Activated CD4-positive, CD25-positive, alpha-beta regulatory T cell treated with anti-CD3 and anti-CD28 coated beads, Interleukin-2, amount 50 U/mL, for 16 hours (primary cell): ENCODE results near the gene MAN1C1.
A peak's percentile ranks its signal among the peaks of the same experiment; 100 is the strongest.

Experiments used
- DNase-seq: peaks from one replicate; pipeline ENCODE4 v3.0.0-alpha.2; 2020; ENCODE audit warnings: low read depth, low spot score

MAN1C1 gene

GRCh38 chr1:25616095-25616986 lies at the start of gene MAN1C1:
TSS of gene MAN1C1 (plus strand) at chr1:25616791. CDS start at chr1:25617798, 1,007 bp downstream.
- DNase-seq = peak; percentile 47

DNA sequence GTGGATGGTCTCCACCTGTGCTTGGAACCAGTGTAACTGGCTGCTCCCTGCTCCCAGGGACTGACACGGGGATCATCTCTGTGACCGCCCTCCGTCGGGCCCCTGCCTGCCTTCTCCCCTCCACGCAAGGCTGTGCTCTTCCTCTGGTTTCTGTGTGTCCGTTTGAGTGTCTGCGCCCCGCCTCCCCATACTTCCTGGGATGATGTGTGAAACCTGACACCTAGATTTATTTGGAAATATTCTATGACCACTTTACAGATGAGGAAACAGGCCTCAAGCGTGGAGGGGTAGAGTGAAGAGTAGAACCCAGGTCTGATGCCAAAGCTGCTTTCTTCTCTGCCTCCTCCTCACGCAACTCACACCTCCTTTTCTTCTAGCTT lies 48.9 kb upstream of the MAN1C1 start:
- DNase-seq = no peak

GRCh38 chr1:25568090-25568833 lies 48.3 kb upstream of the MAN1C1 start:
- no peak for DNase-seq

- no peak for DNase-seq
Measured at GRCh38 chr1:25568834-25569596, 47.6 kb upstream of the MAN1C1 start.

- no peak for DNase-seq
Measured at GRCh38 chr1:25569597-25570396, 46.8 kb upstream of the MAN1C1 start.

- no peak for DNase-seq
Measured at GRCh38 chr1:25570798-25571521, 45.6 kb upstream of the MAN1C1 start.

GRCh38 chr1:25571522-25571970 lies 45.0 kb upstream of the MAN1C1 start:
- no peak for DNase-seq

- DNase-seq = no peak
Measured at GRCh38 chr1:25572107-25572506, 44.5 kb upstream of the MAN1C1 start.

DNA sequence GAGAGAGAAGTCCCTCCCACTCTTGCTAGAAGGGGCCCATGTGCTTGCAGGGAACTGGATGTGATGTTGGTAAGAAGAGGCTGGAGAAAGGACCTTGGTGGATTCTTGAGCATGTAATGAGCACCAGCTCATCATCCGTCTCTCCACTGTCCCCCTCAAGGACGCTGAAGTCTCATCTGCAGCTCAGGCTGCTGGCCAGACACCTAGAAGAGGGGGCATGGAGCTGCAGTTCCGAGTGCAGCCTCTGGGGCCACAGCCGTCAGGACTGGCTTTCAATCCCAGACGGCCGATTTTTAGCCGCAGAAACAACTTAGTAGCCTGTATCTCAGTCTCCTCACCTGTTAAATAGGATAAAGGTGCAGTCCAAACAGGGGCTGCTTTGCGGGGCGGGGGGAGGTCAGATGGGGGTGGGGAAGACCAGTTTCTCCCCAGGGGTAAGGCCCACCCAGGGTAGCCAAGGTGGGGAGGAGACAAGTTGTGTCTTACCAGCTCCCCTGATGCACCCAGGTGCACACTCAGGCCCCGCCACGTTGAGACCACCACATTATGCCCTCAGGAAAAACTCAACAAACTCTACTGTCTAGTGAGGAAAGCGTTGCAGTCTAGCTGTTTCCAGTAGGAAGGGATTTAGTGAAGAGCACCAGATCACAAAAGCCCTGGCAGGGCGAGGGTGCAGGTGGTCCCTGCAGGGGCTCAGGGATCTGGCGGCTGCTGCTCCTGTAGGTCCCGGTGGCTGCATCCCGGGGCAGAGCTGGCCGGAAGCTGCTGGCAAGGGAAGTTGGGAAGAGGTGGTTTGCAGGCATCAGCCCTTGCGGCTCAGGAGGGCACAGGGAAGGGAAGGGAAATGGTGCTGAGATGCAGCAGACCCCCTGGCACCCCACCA lies 43.6 kb upstream of the MAN1C1 start:
- no peak for DNase-seq

DNA sequence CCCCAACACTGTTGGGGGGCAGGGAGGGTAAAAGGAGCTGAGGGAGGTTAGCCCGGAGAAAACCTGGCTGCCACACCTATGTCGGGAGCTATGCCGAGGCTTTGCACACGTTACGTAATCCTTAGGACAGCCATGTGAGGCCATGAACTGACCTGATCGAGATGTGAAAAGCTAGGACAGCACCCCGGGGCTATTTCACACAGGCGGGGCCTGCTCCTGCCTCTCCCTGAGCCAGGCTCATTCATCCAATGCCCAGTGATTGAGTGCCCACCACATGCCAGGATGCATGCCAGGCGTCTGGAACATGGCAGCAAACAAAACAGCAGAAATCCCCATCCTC lies 43.0 kb upstream of the MAN1C1 start:
- no peak for DNase-seq

GRCh38 chr1:25573961-25574360 lies 42.6 kb upstream of the MAN1C1 start:
- no peak for DNase-seq

- no peak for DNase-seq
Measured at GRCh38 chr1:25575191-25575590, 41.4 kb upstream of the MAN1C1 start.

DNA sequence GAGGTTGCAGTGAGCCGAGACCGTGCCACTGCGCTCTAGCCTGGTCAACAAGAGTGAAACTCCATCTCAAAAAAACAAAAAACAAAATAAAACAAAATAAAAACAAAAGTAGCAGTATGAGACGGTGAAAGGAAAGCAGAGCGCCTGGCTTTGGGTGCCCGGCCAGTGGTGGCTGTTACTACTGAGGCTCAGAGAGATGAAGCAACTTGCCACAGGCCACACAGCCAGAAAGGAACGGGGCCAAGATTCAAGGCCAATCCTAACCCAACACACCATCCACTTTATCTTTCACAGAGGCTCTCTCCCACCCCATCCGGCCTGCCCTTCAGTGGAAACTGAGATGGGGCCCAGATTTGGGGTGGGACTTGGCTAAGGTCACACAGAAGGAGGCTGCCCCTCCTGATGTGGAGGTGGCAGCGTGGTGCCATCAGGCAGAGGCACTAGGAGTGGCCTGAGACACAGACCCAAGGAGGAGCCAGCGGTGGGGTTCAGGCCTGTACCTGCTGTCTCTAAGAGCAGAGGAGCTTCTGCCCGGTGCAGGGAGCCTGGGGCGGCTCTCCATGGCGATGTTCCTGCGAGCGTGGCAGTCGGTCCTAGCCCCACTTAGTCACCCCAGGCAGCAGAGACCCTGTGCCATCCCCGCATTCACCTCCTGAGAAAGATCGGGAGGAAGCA lies 40.0 kb upstream of the MAN1C1 start:
- DNase-seq = no peak

- DNase-seq = no peak
Measured at GRCh38 chr1:25577134-25577920, 39.3 kb upstream of the MAN1C1 start.

- DNase-seq = no peak
Measured at GRCh38 chr1:25579292-25580252, 37.0 kb upstream of the MAN1C1 start.

DNA sequence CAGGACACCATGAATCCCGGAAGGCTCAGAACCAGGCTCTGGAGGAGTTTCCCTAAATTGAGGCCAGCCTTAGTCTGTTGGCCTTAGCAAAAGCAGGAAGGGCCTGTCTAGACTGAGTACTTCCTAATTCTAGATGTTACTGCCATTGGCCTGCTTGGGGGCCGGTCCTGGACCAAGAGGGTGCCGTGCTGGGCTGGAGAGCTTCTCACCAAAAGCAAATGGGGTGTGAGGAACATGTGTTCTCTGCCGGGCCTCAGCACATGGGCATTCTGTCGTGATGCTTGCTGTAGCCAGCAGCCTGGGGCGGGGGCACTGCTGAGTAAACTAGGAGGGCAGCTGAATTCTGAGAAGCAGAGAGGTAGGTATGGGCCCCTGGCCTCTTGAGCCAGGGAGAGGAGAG lies 35.7 kb upstream of the MAN1C1 start:
- DNase-seq = no peak

DNA sequence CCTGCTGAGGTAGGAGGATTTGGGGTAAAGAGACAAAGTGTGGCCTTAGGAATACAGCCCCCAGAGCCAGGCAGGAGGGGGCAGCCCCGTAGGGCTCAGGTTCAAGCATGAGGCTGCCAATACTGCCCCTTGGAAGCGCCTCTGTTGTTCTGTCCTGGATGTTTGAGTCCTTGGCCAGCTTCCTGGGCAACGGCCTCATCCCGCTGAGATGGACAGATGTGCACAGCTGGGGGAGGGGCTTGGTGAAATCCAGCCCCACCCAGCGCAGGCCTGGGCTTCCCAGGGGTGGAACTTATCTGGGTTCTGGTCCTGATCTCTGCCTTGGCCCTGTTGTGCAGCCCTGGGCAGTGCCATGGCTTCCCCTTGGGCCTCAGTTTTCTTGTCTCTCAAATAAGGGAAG lies 34.8 kb upstream of the MAN1C1 start:
- no peak for DNase-seq
